HG02798 (cell line): Measurements from ENCODE around the gene HOXD8.

Source experiments
- ATAC-seq: cut with Tn5 transposase; IDR thresholded peaks from one replicate; pipeline ENCODE4 v1.9.1; 2021; ENCODE audit warnings: mild to moderate bottlenecking; ENCODE audit not compliant: unreplicated experiment, poor library complexity

The HOXD8 gene

GRCh38 chr2:176126929-176127773, 2.4 kb upstream of the HOXD8 start:
- ATAC-seq: no peak

GRCh38 chr2:176127774-176128072, 1.8 kb upstream of the HOXD8 start:
- no peak for ATAC-seq

GRCh38 chr2:176128172-176128981, 1.1 kb upstream of the HOXD8 start:
- ATAC-seq: no peak

- ATAC-seq: no peak
Observed at GRCh38 chr2:176129813-176130146, 275 bp downstream of the HOXD8 start.

DNA sequence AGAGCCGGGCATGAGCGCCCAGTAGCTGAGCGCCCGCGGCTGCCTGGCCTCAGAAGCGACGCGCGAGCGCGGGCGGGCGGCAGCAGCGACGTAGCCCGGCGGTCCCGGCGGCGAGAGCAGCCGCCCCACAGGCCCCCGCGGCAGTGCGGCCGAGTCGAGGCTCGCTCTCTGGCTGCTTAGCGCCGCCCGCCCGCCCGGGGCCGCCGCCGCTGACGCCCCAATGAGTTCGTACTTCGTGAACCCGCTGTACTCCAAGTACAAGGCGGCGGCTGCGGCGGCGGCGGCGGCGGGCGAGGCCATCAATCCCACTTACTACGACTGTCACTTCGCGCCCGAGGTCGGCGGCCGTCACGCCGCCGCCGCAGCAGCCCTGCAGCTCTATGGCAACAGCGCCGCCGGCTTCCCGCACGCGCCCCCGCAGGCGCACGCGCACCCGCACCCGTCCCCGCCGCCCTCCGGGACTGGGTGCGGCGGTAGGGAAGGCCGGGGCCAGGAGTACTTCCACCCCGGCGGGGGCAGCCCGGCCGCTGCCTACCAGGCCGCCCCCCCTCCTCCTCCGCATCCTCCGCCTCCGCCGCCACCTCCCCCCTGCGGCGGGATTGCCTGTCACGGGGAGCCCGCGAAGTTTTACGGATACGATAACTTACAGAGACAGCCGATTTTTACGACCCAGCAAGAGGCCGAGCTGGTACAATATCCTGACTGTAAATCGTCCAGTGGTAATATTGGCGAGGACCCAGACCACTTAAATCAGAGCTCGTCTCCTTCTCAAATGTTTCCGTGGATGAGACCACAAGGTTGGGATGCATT, 847 bp downstream of the HOXD8 start:
- ATAC-seq: no peak

DNA sequence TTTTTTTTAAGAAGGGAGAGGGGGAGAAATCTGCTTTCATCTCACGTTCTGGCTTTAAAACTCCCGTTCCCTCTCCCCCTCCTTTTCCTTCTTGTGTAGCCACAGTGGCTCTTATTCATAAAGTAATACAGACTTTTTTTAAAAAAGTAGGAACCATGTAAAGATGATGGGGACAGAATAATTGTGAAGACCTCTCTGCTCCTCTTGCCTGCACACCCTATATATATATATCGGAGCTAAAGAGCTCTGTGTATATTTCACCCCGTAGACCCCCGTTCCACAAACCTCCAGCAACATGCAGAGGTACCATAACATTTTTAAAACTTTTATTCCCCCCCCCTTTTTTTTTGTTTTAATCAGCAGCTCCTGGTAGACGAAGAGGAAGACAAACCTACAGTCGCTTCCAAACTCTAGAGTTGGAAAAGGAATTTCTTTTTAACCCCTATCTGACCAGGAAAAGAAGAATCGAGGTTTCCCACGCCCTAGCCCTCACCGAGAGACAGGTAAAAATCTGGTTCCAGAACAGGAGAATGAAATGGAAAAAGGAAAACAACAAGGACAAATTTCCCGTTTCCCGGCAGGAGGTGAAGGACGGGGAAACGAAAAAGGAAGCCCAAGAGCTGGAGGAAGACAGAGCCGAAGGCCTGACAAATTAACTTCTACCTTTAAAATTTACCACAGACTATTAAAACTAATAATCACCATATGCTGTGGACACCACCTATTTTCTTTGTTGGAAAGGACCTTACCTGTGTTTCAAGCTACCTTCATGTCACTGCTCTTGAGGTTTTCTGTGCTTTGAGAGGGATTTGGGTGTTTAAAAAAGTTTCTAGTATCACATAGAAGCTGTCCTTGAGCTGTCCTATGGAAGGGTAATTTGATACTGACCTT, 1.7 kb downstream of the HOXD8 start:
- no peak for ATAC-seq

DNA sequence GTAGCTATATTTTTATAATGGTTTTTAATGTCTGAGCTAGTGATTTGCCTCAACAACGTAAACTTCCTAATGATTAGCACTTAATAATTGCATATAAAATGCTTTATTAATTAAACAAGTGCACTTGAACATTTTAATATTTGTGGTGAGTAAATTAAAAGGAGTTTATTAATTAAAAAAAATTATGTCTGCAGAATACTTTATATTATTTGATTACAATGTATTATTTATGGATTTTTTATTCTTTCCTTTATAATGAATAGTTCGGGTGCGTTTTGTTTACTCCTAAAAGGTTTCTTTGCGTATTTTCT, 2.3 kb downstream of the HOXD8 start:
- ATAC-seq: no peak

DNA sequence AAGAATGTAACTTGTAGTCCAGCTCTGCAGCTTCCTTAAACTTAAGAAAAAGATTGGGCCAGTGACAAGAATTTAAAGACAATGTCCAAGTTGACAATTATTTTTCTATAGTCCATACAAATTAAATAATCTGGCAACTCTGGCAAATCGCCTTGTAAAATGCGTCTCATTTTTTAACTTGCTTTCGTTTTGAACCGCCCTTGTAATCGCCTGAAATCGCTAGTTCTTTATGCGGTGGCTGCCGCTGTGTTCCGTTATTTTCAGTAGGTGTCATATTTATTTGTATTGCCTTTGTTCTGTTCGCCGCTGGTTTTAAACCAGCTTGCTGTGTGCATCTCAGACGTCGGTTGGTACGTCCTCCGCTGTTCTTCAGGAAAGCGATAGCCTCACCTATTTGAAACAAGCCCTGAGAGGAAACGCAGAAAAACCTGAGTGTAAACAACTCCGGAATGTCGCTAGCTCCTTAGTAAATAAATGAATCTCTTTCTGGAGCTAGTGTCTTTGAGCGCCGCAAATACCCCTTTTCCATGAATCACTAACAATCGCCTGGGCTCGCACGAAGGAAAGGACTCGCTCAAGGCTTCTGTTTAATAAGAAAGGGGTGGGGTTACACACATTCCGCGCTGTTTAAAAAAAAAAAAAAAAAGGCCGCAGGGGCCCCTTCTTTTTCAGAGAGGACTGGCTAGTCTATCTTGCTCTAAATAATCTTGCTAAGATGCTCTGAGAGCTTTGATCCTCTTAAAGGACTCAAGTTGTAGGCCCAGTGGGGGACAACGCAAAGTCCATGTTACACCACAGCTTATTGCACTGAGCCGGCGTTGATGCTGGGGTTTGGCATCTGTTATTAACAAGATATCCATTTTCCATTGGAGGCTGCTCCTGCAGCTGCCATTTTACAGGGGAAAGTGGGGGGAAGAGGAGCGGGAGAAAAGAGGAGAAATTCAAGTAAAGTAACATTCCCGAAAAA, 3.0 kb downstream of the HOXD8 start:
- no peak for ATAC-seq

DNA sequence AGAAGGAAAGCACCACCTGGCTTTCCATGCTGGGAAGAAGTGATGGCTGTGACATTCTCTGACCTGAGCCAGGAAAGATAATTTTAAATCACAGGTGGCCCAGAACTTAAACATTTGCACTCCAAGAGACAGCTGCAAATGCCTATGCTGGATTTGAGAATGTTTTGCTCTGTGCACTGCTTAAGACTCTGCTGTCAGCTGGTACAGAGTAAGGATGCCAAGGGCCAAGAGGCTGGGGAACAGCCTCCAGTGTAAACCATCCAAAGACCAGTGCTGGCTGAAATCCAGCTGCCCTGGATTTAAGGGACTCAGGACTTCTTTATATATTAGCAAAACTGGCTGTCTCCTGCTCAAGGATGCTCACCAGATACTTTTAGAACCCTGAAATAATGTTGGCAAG, 3.9 kb downstream of the HOXD8 start:
- ATAC-seq: no peak

DNA sequence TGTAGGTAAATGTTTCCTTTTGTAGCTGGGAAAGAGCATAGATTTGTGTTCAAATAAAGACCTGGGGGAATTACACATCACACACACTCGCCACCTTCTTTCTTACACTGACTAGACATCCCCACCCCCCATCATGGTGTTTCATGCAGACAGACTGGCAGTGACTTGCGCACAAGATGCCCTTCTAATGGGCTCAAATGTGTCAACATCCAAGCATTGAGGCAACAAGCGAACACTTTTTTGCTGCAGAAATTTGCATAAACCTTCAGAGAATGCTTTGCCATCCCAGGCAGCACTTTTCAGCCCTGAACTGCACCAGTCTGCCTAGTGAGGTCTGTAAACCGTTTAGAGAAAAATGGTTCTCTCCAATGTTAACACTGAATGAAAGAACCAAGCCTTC, 4.5 kb downstream of the HOXD8 start:
- no peak for ATAC-seq

DNA sequence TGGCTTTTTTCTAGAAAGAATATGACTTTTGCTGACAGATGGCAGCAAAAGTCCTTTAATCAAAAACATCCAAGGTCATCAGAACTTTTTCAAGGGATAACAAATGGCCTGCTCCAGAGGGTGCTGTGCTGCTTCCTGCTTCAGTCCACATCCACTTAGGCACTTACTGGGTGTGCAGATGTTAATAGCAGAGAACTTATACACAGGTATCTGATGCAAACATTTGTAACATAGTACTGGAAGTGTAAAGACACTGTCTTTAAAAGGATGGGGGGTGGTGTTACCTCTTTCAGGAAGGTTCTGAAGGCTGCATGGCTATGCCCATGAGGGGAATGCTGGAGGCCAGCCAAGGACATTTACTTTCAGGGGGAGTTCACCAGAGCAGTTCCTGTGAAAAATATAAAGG, 5.5 kb downstream of the HOXD8 start:
- no peak for ATAC-seq

DNA sequence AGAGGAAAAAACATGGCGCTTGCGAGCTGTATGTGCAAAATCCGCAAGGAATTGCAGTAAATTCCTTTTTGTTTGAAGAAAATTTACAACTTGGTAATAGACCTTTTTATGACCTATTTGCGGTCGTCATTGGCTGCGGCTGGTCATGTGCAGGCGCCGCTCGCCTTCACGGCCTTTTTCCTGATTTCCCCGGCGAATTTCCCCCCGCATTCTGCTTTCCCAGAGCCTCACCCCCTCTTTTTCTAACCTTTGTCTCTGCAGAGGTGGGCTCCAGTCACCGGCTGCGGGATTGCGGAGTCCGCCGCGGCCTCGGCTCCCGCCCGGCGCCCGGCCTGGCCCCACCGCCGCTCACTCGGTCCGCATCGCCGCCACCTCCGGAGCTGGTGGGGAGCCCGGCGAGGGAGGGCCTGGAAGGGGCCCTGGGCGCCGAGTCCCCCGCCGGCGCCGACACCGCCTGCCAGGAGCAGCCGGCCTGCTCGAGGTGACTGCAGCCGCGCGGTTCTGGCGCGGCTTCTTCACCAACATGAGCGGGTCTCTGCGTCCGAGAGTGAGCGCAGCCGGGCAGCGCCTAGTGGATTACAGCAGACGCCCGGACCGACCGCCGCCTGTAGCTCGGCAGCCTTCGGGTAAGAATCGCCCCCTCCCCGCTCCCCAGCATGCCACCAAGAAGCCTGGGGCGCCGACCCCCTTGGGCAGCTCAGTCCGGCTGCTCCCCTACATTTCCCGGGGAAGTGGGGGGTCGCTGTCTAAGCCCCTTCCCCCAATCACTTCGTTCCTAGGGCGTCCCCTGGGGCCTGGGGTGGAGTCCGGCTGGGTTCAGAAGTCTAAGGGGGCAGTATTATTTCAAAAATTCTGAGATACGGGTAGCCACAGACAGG, 7.1 kb downstream of the HOXD8 start:
- no peak for ATAC-seq

- no peak for ATAC-seq
Observed at GRCh38 chr2:176137252-176137580, 7.7 kb downstream of the HOXD8 start.

- ATAC-seq: no peak
Observed at GRCh38 chr2:176137906-176138305, 8.4 kb downstream of the HOXD8 start.

DNA sequence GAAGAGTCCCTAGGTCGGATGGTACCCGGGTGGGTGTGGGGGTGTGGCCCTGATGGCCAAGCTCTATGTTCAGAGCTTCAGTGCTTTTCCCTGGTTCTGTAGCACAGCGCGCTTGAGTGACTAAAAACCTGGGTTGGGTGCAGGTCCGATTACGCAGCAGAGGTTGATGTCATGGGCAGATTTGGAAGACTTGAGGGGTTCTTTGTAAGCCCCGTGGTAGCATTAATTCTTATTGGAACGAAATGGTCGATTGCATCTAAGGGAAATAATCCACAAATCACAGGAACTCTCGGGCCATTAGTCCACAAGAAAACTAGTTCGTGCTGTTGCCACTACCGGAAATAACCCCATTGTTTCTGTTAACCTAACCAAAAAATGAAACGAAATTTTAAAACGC, 9.0 kb downstream of the HOXD8 start:
- no peak for ATAC-seq

DNA sequence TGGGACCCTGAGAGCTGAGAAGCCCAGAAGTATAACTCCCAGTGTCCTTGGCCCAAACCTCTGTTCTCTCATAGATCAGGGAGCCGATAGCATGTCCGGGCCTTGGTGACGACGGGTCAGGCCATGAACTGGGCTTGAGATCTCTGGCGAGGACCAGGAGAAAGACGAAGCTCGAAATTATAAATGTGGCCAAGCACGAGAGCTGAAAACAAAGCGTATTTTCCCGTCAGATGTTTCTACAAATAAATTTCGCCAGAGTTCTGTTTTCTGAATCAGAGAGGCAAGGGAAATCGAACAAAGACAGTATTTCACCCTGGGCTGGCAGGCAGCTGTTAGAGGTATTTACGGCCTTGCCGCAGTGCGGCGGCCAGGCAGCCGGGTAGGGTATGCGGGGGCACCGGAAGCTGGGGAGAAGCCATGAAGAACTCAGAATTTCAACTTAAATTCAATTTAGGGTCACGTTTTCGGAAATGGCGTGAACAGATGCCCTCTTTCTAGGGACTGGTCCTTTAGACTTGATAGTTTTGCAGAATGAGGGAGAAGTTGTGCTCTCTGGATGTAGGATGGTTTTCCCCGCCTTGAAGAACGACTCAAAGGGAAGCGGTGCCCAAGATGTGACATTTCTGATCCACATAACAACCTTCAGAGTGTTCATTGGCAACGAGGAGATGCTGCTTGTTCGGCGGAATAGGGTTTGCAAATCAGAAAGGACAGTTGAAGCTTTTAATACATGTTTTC, 9.6 kb downstream of the HOXD8 start:
- no peak for ATAC-seq

GRCh38 chr2:176139661-176140512, 10.4 kb downstream of the HOXD8 start:
- ATAC-seq: no peak
